Muscle of leg (tissue), 11 donors: Measurements from ENCODE around the gene ASNS. TPM values are rescaled to one million over a fixed set of nuclear protein-coding genes. Genes with fewer than 3 reads are reported as not detected.
"Not testable (repeated sequence)": the region's sequence is repeated elsewhere in the genome, so short reads cannot be mapped to it uniquely, and the experiment has no call there.

ENCODE experiments used
- DNase-seq: peaks from one replicate; pipeline ENCODE4 v3.0.0; 2013
- H3K27ac ChIP-seq: one replicate; pipeline ENCODE4 v1.5.1; 2013; ENCODE audit warnings: mild to moderate bottlenecking, low read length, control low read depth
- H3K27me3 ChIP-seq: one replicate; pipeline ENCODE4 v1.6.1; 2013; ENCODE audit warnings: low read length; ENCODE audit not compliant: control insufficient read depth, insufficient read depth
- H3K36me3 ChIP-seq: one replicate; pipeline ENCODE4 v1.6.1; 2013; ENCODE audit warnings: low read length; ENCODE audit not compliant: control insufficient read depth, insufficient read depth
- H3K4me1 ChIP-seq: one replicate; pipeline ENCODE4 v1.6.1; 2013; ENCODE audit warnings: low read length; ENCODE audit not compliant: control insufficient read depth, insufficient read depth
- H3K4me3 ChIP-seq: one replicate; pipeline ENCODE4 v1.5.1; 2013; ENCODE audit warnings: low read length, control low read depth
- H3K9me3 ChIP-seq: replicated peaks from 2 replicates; pipeline ENCODE4 v1.6.1; 2013; ENCODE audit warnings: low read depth, low read length; ENCODE audit not compliant: control insufficient read depth
- WGBS: methylation state at CpG from one replicate; pipeline ENCODE4 v1.1.5; 2013; ENCODE audit warnings: missing lambda C conversion rate; ENCODE audit not compliant: insufficient coverage; 5-methylcytosine and 5-hydroxymethylcytosine counted together
- polyA plus RNA-seq, 8 donors: library from polyadenylated mRNA; unstranded; fragments of 120-200 nt; gene quantifications; one replicate each; pipeline versions ENCODE4 v1.2.1 to v1.2.3, GENCODE V29; 2013; ENCODE audit warnings: inconsistent platforms in 1 of 8, low replicate concordance in 1 of 8; ENCODE audit not compliant: insufficient read length in 8 of 8, insufficient read depth in 1 of 8
- total RNA-seq: library from RNA; stranded (reverse); fragments of 120-200 nt; gene quantifications from one replicate; pipeline ENCODE4 v1.2.4, GENCODE V29; 2013

The ASNS gene
- total and polyA plus RNA-seq, 9 donors = 8.1 to 16.4 (median 11.1) TPM

DNA sequence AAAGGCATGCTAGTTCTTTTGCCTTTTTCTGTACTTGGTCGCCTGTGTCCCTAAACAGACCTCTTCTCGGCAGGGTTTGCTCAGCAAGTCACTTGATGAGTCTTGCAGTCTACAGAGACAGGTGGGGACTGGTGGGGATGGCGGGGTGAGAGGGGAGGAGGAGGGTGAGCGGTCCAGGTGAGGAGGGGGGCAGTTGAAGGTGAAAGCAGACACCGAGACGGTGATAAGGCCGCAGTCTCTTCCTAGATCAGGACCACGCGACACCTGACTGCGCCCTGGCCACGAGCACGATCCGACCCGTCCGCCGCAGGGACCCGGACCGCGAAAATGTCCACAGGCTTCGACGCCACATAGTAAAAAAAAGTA is 566 bp downstream of the ASNS start:
- Histone ChIP-seq H3K27me3 (peaks cover 3% of the 10 kb centered on the region), H3K4me1 (peaks cover 6% of the 10 kb centered on the region), H3K27ac (no peak overlapping the region), H3K9me3 (no peaks in the 10 kb centered on the region), H3K4me3 (peak overlapping the region; percentile 69), H3K36me3 (no peaks in the 10 kb centered on the region)
- WGBS = 2% methylated on average over 21 of the region's 21 CpGs
- no peak for DNase-seq

DNA sequence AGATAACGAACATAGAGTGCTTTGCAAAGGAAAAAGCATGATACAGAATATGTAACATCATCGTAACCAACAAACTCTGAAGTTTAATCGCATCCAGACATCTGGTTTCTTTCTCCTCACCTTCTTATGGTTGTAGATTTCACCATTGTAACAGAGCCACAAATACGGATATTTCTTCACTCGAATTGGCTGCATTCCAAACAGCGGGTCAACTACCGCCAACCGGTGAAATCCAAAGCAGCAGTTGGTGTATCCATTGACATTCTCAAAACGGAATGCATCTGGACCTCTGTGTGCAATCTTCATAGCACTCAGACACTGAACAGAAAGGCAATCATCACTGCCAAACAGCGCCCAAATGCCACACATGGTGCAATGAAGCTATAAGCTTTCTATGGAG is 3.4 kb downstream of the ASNS start:
- no peak overlapping the region for H3K4me3 ChIP-seq
- H3K36me3 ChIP-seq = peaks cover 3% of the 10 kb centered on the region
- peak; percentile 4 for DNase-seq
- no peak overlapping the region for H3K27ac ChIP-seq
- H3K4me1 ChIP-seq = peaks cover 6% of the 10 kb centered on the region
- H3K9me3 ChIP-seq = no peaks in the 10 kb centered on the region
- H3K27me3 ChIP-seq = peaks cover 3% of the 10 kb centered on the region
- 69% methylated on average over 8 of the region's 10 CpGs for WGBS

DNA sequence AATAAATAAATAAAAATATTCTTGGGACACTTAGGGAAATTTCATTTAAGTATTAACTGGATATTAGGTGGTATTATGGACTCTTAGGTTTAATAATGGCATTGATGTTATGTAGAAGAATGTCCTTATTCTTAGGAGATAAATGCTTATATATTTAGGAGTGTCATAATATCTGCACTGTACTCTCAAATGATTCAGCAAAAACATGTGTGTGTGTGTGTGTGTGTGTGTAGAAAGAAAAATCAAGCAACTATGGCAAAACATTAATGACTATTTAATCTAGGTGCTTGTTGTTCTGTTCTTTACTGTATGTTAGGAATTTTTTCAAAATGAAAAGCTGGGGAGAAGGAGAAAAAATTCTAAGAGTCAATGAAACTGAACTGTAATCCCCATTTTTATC is 3.9 kb downstream of the ASNS start:
- H3K27ac ChIP-seq = no peak overlapping the region
- H3K9me3 ChIP-seq = no peaks in the 10 kb centered on the region
- peaks cover 3% of the 10 kb centered on the region for H3K27me3 ChIP-seq
- DNase-seq = no peak
- H3K36me3 ChIP-seq = peaks cover 3% of the 10 kb centered on the region
- peaks cover 6% of the 10 kb centered on the region for H3K4me1 ChIP-seq
- no peak overlapping the region for H3K4me3 ChIP-seq

DNA sequence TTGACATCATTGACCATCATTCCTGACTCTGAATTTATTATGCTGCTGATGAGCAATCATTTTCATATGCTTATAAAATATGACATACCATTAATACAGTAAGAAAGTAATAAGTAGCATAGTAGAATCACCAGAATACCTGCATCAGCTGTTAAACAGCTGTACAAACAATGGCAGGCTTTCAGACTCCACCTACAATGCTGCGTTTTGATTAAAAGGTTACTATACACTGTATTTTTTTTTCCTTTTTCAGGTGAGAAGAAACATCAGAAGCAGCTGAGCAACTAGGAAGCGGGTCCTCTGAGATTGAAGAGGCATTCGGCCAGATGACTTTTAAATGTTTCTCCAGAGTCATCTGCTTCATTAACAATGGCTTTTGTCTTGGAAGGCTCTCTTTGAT is 7.1 kb downstream of the ASNS start:
- DNase-seq = no peak
- H3K9me3 ChIP-seq = no peaks in the 10 kb centered on the region
- no peaks in the 10 kb centered on the region for H3K4me1 ChIP-seq

DNA sequence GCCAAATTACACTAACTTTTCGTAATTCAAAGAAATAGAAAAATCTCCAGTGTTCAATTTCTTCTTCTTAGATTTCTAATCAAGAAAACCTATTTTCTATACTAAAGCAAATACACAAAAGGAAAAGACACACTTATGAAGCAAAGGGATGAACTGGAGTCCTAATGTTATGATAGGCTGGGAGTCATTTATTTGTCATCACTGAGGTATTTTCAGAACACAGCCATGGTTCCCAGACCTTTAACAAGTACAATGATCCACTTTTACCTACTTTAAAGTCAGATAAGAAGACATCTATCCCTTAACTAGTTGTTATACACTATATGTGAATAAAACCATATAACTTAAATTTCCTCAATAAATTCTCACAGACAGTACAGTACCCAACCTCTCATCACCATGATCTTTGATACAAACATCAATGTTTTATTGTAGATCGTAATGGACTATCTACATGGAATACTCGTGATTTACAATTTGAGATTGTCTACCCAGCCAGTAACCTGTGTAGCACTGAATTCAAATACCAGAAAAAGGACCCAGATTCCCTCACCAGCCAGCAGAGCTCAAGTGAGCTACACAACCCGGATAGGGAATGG is 12.5 kb downstream of the ASNS start:
- Histone ChIP-seq H3K4me3 (no peak overlapping the region), H3K9me3 (no peaks in the 10 kb centered on the region), H3K27ac (no peak overlapping the region), H3K4me1 (no peaks in the 10 kb centered on the region), H3K27me3 (no peaks in the 10 kb centered on the region), H3K36me3 (no peaks in the 10 kb centered on the region)
- no peak for DNase-seq
- no CpG with 5 or more reads among the region's 4 CpGs for WGBS

More for the DNA sequence above, 7.1 kb downstream of the ASNS start:
- Histone ChIP-seq H3K36me3 (peaks cover 3% of the 10 kb centered on the region), H3K27me3 (no peaks in the 10 kb centered on the region), H3K27ac (no peak overlapping the region), H3K4me3 (no peak overlapping the region)
- no CpG with 5 or more reads among the region's 3 CpGs for WGBS

DNA sequence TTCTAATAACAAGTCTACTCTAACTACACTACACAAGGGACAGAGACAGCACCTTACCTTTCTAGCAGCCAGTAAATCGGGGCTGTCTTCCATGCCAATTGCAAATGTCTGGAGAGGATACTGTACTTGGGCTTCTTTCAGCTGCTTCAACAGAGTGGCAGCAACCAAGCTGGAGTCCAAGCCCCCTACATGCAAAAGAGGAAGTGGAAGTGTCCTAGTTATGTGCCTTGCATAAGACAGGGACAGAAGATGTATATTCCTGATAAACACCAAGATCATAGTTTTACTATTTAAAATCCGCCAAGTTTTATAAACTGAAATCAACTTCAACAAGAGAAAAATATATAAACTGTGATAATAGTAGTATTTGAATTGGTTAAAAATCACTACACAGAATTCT is 14.0 kb downstream of the ASNS start:
- WGBS = no CpG with 5 or more reads among the region's 2 CpGs
- Histone ChIP-seq H3K27me3 (no peaks in the 10 kb centered on the region), H3K4me1 (no peaks in the 10 kb centered on the region), H3K9me3 (no peaks in the 10 kb centered on the region), H3K27ac (no peak overlapping the region), H3K4me3 (no peak overlapping the region), H3K36me3 (no peaks in the 10 kb centered on the region)
- DNase-seq = no peak

DNA sequence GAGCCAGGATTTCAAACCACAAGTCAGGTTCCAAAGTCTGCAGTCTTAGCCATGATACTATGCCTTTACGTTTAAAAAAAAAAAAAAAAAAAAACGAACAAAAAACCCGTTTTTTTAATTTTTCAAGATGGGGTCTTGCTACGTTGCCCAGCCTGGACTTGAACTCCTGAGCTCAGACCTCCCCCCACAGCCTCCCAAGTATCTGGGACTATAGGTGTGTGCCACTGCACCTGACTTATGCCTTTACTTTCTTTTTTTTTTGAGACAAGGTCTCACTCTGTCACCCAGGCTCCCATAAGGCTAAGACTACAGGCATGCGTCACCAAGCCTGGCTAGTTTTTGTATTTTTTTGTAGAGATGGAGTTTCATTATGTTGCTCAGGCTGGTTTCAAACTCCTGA is 14.7 kb downstream of the ASNS start:
- Histone ChIP-seq H3K4me3 (no peak overlapping the region), H3K27me3 (no peaks in the 10 kb centered on the region), H3K9me3 (no peaks in the 10 kb centered on the region), H3K36me3 (no peaks in the 10 kb centered on the region), H3K27ac (no peak overlapping the region), H3K4me1 (no peaks in the 10 kb centered on the region)
- no peak for DNase-seq
- WGBS = 100% methylated on average over 1 of the region's 5 CpGs

DNA sequence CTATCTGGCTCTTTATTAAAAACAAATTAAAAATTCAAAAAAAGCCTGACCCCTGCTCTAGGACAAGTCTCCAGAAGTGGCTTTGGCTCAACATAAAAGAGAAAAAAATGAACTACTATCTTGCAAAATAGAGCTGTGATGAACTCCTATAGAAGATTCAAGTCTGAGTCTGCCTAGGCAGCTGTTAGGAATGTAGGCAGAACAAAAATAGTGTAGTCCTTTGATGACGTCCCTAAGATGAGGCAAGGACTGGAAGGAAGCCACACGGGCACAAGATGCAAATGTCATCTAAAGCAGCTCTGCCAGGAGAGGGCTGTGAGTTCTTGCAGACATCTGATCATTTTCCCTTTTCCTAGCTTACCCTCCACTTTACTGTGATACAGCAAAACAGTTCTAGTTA is 20.5 kb downstream of the ASNS start:
- Histone ChIP-seq H3K36me3 (peaks cover 5% of the 10 kb centered on the region), H3K27ac (no peak overlapping the region), H3K27me3 (no peaks in the 10 kb centered on the region), H3K9me3 (no peaks in the 10 kb centered on the region), H3K4me3 (no peak overlapping the region), H3K4me1 (no peaks in the 10 kb centered on the region)
- peak; percentile 16 for DNase-seq
- WGBS = no CpG with 5 or more reads among the region's 2 CpGs

DNA sequence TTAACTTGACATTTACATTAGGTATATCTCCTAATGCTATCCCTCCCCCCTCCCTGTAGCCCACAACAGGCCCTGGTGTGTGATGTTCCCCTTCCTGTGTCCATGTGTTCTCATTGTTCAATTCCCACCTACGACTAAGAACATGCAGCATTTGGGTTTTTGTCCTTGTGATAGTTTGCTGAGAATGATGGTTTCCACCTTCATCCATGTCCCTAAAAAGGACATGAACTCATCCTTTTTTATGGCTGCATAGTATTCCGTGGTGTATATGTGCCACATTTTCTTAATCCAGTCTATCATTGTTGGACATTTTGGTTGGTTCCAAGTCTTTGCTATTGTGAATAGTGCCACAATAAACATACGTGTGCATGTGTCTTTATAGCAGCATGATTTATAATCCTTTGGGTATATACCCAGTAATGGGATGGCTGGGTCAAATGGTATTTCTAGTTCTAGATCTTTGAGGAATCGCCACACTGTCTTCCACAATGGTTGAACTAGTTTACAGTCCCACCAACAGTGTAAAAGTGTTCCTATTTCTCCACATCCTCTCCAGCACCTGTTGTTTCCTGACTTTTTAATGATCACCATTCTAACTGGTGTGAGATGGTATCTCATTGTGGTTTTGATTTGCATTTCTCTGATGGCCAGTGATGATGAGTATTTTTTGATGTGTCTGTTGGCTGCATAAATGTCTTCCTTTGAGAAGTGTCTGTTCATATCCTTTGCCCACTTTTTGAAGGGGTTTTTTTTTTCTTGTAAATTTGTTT is 21.8 kb downstream of the ASNS start:
- no CpG with 5 or more reads among the region's 4 CpGs for WGBS
- H3K27ac ChIP-seq, DNase-seq, H3K4me1 ChIP-seq, H3K4me3 ChIP-seq, H3K36me3 ChIP-seq, H3K27me3 ChIP-seq, H3K9me3 ChIP-seq: not testable (repeated sequence)

DNA sequence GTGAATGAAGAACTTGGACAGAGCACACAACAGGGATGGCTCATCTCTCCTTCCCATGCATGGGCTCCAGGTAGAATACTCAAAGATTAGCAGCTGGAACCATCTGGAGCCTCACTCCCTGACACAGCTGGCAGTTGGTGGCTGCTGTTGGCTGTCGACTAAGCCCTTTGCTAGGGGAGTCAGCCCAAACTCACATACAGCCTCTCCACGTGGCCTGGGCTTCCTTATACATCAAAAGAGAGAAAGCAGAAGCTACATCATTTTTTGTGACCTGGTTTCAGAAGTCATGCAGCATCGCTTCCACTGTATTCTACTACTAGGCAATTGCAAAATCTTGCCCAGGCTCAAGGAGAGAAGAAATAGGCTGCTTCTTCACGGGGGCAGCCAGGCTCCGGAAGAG is 24.4 kb downstream of the ASNS start:
- Histone ChIP-seq H3K4me3 (no peak overlapping the region), H3K27ac (no peak overlapping the region), H3K4me1 (no peaks in the 10 kb centered on the region), H3K36me3 (peaks cover 5% of the 10 kb centered on the region), H3K27me3 (no peaks in the 10 kb centered on the region), H3K9me3 (no peaks in the 10 kb centered on the region)
- DNase-seq = no peak
- WGBS = 23% methylated on average over 2 of the region's 5 CpGs
